Measurements from ENCODE around the gene VWA3B. TPM values are rescaled to one million over a fixed set of nuclear protein-coding genes. Genes with fewer than 3 reads are reported as not detected.

VWA3B gene
- total RNA-seq, 4 donors from 2014 or later = not detected

DNA sequence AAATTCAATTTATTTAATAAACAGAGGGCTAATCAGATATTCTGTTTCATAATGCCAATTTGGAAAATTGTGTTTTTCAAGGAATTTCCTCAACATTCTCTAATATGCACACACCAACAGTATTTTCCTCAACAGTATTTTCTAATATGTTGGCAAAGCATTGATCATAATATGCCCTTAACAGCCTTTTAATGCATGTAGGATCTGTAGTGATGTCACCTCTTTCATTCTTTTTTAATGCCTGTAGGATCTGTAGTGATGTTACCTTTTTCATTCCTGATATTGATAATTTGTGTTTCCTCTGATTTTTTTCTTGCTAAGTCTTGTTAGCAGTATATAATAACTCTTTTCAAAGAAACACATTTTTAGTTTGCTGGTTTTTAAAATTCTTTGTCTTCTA lies 15.9 kb downstream of the VWA3B start:
- TF ChIP-seq, protein P1, sequence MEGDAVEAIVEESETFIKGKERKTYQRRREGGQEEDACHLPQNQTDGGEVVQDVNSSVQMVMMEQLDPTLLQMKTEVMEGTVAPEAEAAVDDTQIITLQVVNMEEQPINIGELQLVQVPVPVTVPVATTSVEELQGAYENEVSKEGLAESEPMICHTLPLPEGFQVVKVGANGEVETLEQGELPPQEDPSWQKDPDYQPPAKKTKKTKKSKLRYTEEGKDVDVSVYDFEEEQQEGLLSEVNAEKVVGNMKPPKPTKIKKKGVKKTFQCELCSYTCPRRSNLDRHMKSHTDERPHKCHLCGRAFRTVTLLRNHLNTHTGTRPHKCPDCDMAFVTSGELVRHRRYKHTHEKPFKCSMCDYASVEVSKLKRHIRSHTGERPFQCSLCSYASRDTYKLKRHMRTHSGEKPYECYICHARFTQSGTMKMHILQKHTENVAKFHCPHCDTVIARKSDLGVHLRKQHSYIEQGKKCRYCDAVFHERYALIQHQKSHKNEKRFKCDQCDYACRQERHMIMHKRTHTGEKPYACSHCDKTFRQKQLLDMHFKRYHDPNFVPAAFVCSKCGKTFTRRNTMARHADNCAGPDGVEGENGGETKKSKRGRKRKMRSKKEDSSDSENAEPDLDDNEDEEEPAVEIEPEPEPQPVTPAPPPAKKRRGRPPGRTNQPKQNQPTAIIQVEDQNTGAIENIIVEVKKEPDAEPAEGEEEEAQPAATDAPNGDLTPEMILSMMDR (IDR thresholded peaks at IDR 0.05) = no peak
- TF ChIP-seq POLR2A (IDR thresholded peaks at IDR 0.05) = no peak
- no peaks in the 10 kb centered on the region for H3K27me3 ChIP-seq
- intact Hi-C loops (cut with DNase I) = no loop called here
- no peak overlapping the region for H3K4me3 ChIP-seq
- no peak for DNase-seq
- H3K9me3 ChIP-seq = peaks cover 0 to 3% (median 0%) of the 10 kb centered on the region in 3 donors
- H3K4me1 ChIP-seq = no peaks in the 10 kb centered on the region
- H3K27ac ChIP-seq = no peak overlapping the region
- no peaks in the 10 kb centered on the region for H3K36me3 ChIP-seq

DNA sequence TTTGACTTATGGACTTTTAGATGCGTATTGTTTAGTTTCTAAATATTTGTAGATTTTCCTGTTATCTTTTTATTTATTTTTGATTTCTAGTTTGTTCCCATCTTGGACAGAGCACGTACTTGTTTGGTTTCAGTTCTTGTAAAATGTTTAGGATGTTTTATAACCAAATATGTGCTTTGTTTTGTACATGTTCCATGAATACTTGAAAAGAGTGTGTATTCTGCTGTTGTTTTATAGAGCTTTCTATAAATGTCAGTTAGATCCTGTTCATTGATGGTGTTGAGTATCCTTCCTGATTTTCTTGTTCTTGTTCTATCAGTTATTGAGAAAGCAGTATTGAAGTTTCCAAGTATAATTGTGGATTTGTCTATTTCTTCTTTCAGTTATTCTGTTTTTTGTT lies 21.1 kb downstream of the VWA3B start:
- 65 to 67% methylated on average over 2 of the region's 2 CpGs for WGBS, 2 donors
- TF ChIP-seq, protein P1 (IDR thresholded peaks at IDR 0.05) = no peak
- TF ChIP-seq POLR2A (IDR thresholded peaks at IDR 0.05) = no peak
- Histone ChIP-seq H3K36me3 (no peaks in the 10 kb centered on the region), H3K4me1 (no peaks in the 10 kb centered on the region), H3K9me3 (peaks cover 0 to 4% (median 0%) of the 10 kb centered on the region in 3 donors), H3K27ac (no peak overlapping the region), H3K4me3 (no peak overlapping the region), H3K27me3 (no peaks in the 10 kb centered on the region)
- no peak for DNase-seq
- intact Hi-C loops (cut with DNase I) = no loop called here

DNA sequence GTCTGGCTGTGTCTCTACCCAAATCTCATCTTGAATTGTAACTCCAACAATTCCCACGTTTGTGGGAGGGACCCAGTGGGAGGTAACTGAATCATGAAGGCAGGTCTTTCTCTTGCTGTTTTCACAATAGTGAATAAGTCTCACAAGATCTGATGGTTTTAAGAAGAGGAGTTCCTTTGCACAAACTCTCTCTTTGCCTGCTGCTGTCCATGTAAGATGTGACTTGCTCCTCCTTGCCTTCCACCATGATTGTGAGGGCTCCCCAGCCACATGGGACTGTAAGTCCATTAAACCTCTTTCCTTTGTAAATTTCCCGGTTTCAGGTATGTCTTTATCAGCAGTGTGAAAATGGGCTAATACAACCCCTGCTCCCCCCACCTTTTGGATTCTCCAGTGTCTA lies 23.8 kb downstream of the VWA3B start:
- Histone ChIP-seq H3K4me3 (no peak overlapping the region), H3K9me3 (peaks cover 0 to 4% (median 0%) of the 10 kb centered on the region in 3 donors), H3K27ac (no peak overlapping the region), H3K4me1 (no peaks in the 10 kb centered on the region), H3K36me3 (no peaks in the 10 kb centered on the region), H3K27me3 (no peaks in the 10 kb centered on the region)
- WGBS, 2 donors = 76 to 77% methylated on average over 2 of the region's 2 CpGs
- intact Hi-C loops (cut with DNase I) = no loop called here
- no peak for DNase-seq
- TF ChIP-seq, protein P1 (IDR thresholded peaks at IDR 0.05) = no peak
- TF ChIP-seq POLR2A (IDR thresholded peaks at IDR 0.05) = no peak

DNA sequence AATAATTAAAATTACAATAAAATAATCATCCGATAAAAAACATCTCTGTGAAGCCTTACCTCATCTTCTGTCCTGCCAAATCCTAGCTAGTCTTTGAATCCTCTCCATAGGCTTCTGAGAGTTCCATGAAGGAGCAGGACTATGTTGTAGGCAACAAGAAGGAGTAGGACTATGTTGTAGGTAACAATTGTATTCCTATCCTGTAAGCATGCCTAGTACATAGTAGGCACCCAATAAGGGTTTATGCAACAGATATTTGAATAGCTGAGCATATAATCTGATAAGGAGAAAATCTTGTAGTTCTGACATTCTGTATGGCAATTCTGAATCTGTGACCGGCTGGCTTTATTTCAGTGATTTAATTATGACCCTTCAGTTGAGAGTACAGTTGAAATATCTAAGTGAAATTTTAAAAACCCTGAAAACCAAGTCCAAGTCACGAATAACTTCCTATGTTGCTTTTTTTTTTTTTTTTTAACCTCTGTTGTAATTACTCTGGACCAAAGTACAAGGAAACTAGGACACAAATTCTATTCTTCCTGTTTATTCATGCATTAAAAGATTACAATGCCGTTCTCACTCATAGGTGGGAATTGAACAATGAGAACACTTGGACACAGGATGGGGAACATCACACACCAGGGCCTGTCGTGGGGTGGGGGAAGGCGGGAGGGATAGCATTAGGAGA lies 27.8 kb downstream of the VWA3B start:
- no peaks in the 10 kb centered on the region for H3K27me3 ChIP-seq
- H3K36me3 ChIP-seq = no peaks in the 10 kb centered on the region
- H3K27ac ChIP-seq = no peak overlapping the region
- H3K4me1 ChIP-seq = no peaks in the 10 kb centered on the region
- no peak for TF ChIP-seq POLR2A (IDR thresholded peaks at IDR 0.05)
- TF ChIP-seq, protein P1 (IDR thresholded peaks at IDR 0.05) = no peak
- H3K9me3 ChIP-seq = peaks cover 0 to 4% (median 0%) of the 10 kb centered on the region in 3 donors
- H3K4me3 ChIP-seq = no peak overlapping the region
- intact Hi-C loops (cut with DNase I) = no loop called here
- no peak for DNase-seq
- 64 to 69% methylated on average over 6 of the region's 6 CpGs for WGBS, 2 donors

DNA sequence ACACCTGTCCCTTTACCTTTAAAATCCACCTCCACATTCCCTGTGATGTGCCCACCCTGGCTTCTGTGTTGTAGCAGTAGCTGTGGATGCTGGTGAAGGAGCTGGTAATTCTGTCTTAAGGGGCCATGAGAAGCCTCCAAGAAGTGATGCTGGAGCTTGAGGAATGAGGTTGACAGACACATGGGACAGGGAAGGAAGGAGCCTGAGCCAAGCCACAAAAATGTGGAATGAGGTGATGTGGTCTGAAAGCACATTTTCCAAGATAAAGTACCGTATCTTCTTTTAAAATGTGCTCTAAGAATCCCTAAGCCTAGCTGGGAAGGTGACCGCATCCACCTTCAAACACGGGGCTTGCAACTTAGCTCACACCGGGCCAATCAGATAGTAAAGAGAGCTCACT lies 31.2 kb downstream of the VWA3B start:
- intact Hi-C loops (cut with DNase I) = no loop called here
- Histone ChIP-seq H3K9me3 (no peaks in the 10 kb centered on the region), H3K36me3 (no peaks in the 10 kb centered on the region), H3K27ac (no peak overlapping the region), H3K4me3 (no peak overlapping the region), H3K4me1 (no peaks in the 10 kb centered on the region), H3K27me3 (no peaks in the 10 kb centered on the region)
- no peak for TF ChIP-seq POLR2A (IDR thresholded peaks at IDR 0.05)
- TF ChIP-seq, protein P1 (IDR thresholded peaks at IDR 0.05) = no peak
- no peak for DNase-seq
- 80 to 95% methylated on average over 4 of the region's 4 CpGs for WGBS, 2 donors

Data from esophagus squamous epithelium (tissue), 5 donors.